GM12872 (cell line): Measurements from ENCODE around the gene LZTS3.

Source experiments
- TF ChIP-seq, protein P1 (sequence below): IDR thresholded peaks from 3 replicates; pipeline ENCODE4 v1.5.1; 2011; ENCODE audit warnings: low read depth, mild to moderate bottlenecking, low read length, moderate library complexity; ENCODE audit not compliant: insufficient read depth

Gene LZTS3

DNA sequence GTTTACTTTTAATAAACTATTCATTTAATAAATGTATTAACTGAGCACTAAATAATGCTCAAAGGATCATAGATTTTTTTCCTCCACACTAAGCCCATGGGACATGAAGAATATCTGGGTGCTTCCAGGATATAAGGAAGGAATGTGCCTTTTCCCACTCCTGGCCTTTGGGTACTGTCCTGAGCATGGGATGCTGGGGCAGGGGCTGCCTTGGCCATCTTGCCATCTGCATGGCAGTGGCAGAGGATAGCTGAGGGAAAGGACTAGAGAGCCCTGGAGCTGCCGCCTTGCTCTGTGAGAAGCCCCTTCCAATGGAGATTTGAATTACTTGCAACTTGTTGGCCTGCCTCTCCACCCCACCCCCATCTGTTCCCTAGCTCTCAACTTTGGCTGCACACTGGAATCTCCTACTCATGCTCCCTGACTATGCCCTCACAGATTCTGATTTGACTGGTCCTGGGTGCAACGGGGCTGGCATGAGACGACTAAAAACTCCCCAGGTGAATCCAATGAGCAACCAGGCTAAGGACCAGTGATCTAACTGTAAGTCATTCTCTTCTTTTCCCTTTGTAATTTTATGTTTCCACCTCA is 15.6 kb upstream of the LZTS3 start:
- TF ChIP-seq, protein P1, sequence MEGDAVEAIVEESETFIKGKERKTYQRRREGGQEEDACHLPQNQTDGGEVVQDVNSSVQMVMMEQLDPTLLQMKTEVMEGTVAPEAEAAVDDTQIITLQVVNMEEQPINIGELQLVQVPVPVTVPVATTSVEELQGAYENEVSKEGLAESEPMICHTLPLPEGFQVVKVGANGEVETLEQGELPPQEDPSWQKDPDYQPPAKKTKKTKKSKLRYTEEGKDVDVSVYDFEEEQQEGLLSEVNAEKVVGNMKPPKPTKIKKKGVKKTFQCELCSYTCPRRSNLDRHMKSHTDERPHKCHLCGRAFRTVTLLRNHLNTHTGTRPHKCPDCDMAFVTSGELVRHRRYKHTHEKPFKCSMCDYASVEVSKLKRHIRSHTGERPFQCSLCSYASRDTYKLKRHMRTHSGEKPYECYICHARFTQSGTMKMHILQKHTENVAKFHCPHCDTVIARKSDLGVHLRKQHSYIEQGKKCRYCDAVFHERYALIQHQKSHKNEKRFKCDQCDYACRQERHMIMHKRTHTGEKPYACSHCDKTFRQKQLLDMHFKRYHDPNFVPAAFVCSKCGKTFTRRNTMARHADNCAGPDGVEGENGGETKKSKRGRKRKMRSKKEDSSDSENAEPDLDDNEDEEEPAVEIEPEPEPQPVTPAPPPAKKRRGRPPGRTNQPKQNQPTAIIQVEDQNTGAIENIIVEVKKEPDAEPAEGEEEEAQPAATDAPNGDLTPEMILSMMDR: no peak

DNA sequence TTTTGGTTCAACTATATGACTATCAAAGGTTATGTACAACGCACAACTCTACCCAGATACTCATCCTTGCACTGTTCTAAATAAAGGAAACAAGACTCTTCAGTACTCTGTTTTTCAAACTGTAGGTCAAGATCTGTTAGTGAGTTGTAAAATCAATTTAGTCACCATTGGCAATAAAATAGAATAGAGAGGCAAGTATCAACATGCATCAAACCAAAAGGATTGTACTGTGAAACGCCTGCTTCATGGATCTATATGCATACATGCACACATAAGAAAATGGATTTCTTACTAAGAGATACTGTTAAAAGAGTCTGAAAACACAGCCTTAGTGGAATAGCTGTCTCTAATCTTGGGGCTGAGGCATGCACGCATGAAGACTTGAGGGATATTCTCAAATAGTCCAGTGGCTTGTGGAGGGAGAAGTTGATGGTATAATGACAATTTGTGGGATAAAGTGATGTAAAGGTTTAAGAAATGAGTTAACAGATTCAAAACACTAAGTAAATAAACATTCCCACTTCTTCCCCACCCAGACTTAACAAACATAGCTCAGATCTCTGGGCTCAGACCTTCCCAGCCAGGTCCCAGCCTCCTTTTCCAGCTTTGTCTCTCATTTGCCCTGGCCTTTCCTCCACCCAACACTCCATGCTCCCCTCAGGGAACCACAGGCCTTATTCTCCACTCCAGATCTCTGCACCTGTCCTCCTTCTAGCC is 10.7 kb upstream of the LZTS3 start:
- TF ChIP-seq, protein P1: no peak

DNA sequence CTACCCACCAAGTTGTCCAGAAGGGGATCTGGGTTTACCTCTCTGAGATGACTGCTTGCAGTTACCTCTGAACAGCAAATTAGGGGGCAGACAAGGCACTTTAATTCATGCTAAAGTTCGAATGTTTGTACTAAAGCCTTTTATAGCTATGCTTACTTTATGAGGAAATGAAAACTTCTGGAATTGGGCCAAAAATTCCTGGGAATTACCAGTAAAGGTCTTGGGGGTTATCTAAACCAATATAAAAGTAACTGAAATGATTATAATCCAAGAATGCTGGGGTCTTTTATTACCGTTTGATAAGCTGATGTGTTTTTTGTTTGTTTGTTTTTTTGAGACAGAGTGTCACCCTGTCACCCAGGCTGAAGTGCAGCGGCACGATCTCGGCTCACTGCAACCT is 7.9 kb upstream of the LZTS3 start:
- TF ChIP-seq, protein P1: no peak

DNA sequence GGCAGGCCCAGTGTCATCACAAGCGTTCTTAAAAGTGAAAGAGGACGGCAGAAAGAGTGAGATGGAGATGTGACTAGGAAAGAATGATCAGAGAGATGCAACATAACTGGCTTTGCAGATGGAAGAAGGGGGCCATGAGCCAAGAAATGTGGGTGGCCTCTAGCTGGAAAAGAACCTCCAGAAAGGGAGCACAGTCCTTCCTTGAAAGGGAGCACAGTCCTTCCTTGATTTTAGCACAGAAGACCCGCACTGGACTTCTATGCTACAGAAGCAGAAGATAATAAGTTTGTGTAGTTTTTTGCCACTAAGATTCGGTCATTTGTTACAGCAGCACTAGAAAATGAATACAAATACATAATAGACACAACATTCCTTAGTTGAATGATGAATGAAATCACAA is 7.0 kb upstream of the LZTS3 start:
- TF ChIP-seq, protein P1: no peak

DNA sequence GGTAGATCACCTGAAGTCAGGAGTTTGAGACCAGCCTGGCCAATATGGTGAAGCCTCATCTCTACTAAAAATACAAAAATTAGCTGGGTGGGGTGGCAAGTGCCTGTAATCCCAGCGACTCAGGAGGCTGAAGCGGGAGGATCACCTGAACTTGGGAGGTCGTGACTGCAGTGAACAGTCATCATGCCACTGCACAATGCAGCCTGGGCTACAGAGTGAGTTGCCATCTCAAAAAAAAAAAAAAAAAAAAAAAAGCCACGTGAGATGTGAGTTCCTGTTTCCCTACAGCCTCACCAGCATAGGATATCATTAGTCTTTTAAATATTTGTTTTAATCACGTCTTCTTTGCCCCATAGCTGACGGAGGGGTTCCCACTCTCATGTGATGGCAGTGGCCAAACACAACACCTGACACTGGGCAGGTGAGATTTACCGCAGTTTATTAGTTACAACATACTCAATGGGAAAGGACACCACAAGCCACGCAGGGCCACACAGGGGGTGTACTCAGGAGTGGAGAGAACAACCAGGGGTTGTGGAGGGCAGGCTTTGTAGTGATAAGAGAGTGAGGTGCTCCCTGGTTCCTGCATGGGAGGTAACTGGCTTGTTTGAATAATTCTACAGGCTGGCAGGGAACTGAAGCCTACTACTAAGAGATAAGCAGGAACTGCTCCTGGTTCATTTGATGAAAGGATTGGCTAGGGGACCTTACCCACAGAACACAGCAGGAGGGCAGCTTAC is 4.6 kb upstream of the LZTS3 start:
- TF ChIP-seq, protein P1: no peak

DNA sequence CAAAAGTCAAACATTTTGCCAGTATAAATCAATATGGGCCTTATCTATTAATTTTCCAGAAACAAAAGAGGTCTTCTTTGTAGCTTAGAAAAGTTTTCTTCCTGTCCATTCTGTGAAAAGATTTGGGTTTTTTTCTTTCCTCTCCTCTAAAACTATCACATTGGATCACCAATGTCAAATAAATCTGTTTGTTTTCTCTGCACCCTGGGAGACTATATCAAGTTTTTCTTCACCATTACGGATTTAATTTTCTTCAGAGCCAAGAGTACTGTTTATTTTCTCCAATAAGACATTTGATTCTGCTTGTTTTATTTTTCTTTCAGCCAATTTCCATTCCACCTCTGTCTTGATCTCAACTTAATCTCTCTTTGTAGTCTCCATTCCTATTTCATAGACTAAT is 1.9 kb upstream of the LZTS3 start:
- TF ChIP-seq, protein P1: no peak

DNA sequence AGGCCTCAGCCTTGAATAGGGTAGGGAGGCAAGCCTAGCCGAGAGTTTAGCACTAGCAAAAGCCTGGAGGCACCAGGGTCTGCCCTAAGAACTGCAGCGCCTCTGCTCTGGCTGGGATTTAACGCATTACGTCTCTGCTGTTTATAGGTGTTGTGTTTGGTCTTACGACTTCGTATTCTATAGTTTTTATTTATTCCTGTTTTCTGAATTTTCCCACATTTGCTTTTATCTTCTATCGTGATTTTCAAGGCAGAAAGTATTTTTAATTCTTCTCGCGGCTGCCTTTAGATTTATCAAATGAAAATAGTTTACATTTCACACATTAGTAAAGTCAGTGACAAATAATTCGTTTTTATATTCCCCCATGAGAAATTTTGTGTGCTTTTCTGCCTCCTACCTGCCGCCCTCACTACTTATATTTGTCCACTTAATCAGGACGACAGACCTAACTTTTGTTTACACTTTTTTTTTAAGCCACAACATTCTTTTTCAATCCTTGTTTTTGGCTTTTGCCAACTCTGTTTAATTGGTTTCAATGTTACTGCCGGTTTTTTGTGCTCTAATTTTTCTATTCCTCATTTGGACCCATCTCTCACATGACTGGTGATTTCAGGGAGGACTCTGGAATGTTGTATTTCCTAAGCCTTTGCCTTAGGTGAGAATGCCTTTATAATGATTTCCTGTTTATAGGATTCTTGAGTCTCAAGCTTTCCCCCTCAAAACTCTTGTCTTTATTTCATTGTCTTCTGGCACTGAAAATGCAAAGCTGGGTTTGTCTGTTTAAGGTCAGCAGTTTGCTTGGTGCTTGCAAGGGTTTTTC is 1.3 kb upstream of the LZTS3 start:
- TF ChIP-seq, protein P1: no peak
